K562 (cell line): ENCODE results near the gene SUPT5H. TPM values are rescaled to one million over a fixed set of nuclear protein-coding genes. Genes with fewer than 3 reads are reported as not detected.

ENCODE experiments used
- EHMT2 ChIP-seq: fragments of 450-650 bp; IDR thresholded peaks from 2 replicates; pipeline ENCODE4 v1.6.1; 2018; ENCODE audit warnings: antibody characterized with exemption
- FOXK2 ChIP-seq, 2 experiments: fragments of 450-650 bp; IDR thresholded peaks in 1 of 2; conservative IDR thresholded peaks in 1 of 2; 2 replicates each; pipeline ENCODE4 v1.6.1; 2016; ENCODE audit warnings: low read depth in 2 of 2, mild to moderate bottlenecking in 1 of 2
- JUNB ChIP-seq: fragments of 450-650 bp; formaldehyde crosslinking; conservative IDR thresholded peaks from 2 replicates; pipeline ENCODE4 v1.4.0; 2020; ENCODE audit warnings: mild to moderate bottlenecking
- NCOA2 ChIP-seq, 2 experiments: fragments of 450-650 bp; IDR thresholded peaks; 2 replicates each; pipeline ENCODE4 v1.6.1; 2018; ENCODE audit warnings: mild to moderate bottlenecking in 2 of 2, moderate library complexity in 1 of 2; ENCODE audit not compliant: partially characterized antibody in 2 of 2
- PHTF2 ChIP-seq: fragments of 250-450 bp; sonication (Bioruptor Pico); IDR thresholded peaks from 2 replicates; pipeline ENCODE4 v1.5.0; 2021; ENCODE audit warnings: mild to moderate bottlenecking
- SPI1 ChIP-seq: IDR thresholded peaks from 2 replicates; pipeline ENCODE4 v1.6.1; 2011; ENCODE audit warnings: low read depth, low read length, control low read depth, borderline replicate concordance
- TFE3 ChIP-seq: fragments of 450-650 bp; formaldehyde crosslinking; IDR thresholded peaks from 2 replicates; pipeline ENCODE4 v1.4.0; 2020; ENCODE audit warnings: mild to moderate bottlenecking, mixed read lengths
- THRAP3 ChIP-seq: fragments of 450-650 bp; IDR thresholded peaks from 2 replicates; pipeline ENCODE4 v1.6.1; 2016; ENCODE audit warnings: mild to moderate bottlenecking, inconsistent platforms, borderline replicate concordance
- TRIM25 ChIP-seq: fragments of 450-650 bp; IDR thresholded peaks from 2 replicates; pipeline ENCODE4 v1.7.0; 2016; ENCODE audit warnings: borderline replicate concordance
- YBX1 ChIP-seq: fragments of 450-650 bp; IDR thresholded peaks from 2 replicates; pipeline ENCODE4 v1.7.1; 2016; ENCODE audit warnings: mild to moderate bottlenecking
- ZNF140 ChIP-seq: fragments of 250-450 bp; sonication (Bioruptor Pico); IDR thresholded peaks from 2 replicates; pipeline ENCODE4 v1.8.0; 2021; ENCODE audit warnings: moderate library complexity, mild to moderate bottlenecking, inconsistent platforms
- ZNF316 ChIP-seq: fragments of 450-650 bp; IDR thresholded peaks from 2 replicates; pipeline ENCODE4 v1.6.1; 2016
- ZNF668 ChIP-seq: fragments of 250-450 bp; sonication (Bioruptor Pico); IDR thresholded peaks from 2 replicates; pipeline ENCODE4 v1.8.0; 2022; ENCODE audit warnings: mild to moderate bottlenecking, inconsistent platforms
- polyA plus RNA-seq, 8 experiments: library from polyadenylated mRNA; depleted of rRNA in 4 of 8; stranded (reverse) in 5 of 8; unstranded in 3 of 8; fragments of >200 nt; fragmentation: Nextera tagmentation in 2 of 8; fragmentation: Illumina TruSeq in 1 of 8; extraction: Ambion mirVana in 2 of 8; extraction: Trizol in 1 of 8; gene quantifications; 2 replicates each; pipeline versions ENCODE4 v1.2.1 to v1.2.3, GENCODE V29; 2011 to 2014; ENCODE audit warnings: inconsistent platforms in 1 of 8, missing spikeins in 1 of 8
- total RNA-seq, 7 experiments: library from RNA; depleted of rRNA in 6 of 7; stranded (reverse); fragments of >200 nt in 6 of 7; fragmentation: Illumina TruSeq in 2 of 7; extraction: Trizol in 2 of 7; gene quantifications; 2 replicates each; pipeline versions ENCODE4 v1.2.1 to v1.2.3, GENCODE V29; 2011 to 2021; ENCODE audit warnings: low replicate concordance in 1 of 7
- TF ChIP-seq, protein P1 (sequence below): fragments of 450-650 bp; IDR thresholded peaks from 2 replicates; pipeline ENCODE4 v1.6.1; 2016; ENCODE audit warnings: low read depth
- TF ChIP-seq, protein P2 (sequence below): sonication (generic); formaldehyde crosslinking; IDR thresholded peaks from 2 replicates; pipeline ENCODE4 v1.8.0; 2022; ENCODE audit warnings: mild to moderate bottlenecking, missing genetic modification reagents

The SUPT5H gene
- total and polyA plus RNA-seq, 9 of the 15 experiments (the other 6 are each of a cell fraction or from before 2014, with no cell fraction given): 13.3 to 85.9 (median 35.9) TPM

DNA sequence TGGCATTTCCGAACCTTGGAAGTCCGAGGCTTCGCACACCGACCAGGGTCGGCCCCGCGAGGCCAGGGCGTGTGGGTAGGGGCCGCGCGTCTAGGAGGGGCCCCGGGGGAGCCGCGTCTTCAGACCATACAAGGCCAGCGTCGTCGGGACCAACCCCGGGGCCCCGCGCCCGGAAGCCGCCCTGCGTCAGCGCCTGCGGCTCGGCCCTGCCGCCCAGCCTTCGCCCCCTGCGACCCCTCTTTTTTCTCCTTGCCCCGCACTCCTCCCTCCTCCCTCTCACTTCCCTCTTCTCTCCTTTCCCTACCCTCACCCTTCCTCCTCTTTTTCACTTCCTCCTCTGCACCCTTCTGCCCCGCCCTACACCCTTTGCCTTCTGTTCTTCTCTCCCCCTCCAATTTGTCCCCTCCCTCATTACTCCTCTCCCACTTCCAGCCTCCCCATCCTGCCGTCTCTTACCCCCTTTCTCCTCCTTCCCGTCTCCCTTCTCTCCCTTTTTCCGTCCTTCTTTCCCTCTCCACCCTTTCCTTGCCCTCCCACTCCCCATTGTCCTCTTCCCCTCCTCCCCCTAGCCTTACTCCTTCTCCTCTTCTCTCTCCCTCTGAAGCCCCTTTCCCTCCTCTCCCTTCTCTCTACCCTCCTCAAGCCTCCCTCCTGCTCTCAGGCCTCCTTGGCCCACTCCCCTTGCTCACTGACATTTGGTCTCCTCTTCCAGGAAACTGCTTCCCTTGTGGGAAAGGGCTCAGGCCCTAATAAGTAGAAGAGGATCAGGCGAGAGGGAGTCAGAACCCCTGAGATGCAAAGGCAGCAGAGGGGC is 35.2 kb upstream of the SUPT5H start (continued):
- TF ChIP-seq JUNB (CRISPR knock-in tag): no peak
- TF ChIP-seq NCOA2 (IDR thresholded peaks at IDR 0.05; ENCODE audit: partially characterized antibody in 2 of 2): no peak
- TF ChIP-seq, protein P1, sequence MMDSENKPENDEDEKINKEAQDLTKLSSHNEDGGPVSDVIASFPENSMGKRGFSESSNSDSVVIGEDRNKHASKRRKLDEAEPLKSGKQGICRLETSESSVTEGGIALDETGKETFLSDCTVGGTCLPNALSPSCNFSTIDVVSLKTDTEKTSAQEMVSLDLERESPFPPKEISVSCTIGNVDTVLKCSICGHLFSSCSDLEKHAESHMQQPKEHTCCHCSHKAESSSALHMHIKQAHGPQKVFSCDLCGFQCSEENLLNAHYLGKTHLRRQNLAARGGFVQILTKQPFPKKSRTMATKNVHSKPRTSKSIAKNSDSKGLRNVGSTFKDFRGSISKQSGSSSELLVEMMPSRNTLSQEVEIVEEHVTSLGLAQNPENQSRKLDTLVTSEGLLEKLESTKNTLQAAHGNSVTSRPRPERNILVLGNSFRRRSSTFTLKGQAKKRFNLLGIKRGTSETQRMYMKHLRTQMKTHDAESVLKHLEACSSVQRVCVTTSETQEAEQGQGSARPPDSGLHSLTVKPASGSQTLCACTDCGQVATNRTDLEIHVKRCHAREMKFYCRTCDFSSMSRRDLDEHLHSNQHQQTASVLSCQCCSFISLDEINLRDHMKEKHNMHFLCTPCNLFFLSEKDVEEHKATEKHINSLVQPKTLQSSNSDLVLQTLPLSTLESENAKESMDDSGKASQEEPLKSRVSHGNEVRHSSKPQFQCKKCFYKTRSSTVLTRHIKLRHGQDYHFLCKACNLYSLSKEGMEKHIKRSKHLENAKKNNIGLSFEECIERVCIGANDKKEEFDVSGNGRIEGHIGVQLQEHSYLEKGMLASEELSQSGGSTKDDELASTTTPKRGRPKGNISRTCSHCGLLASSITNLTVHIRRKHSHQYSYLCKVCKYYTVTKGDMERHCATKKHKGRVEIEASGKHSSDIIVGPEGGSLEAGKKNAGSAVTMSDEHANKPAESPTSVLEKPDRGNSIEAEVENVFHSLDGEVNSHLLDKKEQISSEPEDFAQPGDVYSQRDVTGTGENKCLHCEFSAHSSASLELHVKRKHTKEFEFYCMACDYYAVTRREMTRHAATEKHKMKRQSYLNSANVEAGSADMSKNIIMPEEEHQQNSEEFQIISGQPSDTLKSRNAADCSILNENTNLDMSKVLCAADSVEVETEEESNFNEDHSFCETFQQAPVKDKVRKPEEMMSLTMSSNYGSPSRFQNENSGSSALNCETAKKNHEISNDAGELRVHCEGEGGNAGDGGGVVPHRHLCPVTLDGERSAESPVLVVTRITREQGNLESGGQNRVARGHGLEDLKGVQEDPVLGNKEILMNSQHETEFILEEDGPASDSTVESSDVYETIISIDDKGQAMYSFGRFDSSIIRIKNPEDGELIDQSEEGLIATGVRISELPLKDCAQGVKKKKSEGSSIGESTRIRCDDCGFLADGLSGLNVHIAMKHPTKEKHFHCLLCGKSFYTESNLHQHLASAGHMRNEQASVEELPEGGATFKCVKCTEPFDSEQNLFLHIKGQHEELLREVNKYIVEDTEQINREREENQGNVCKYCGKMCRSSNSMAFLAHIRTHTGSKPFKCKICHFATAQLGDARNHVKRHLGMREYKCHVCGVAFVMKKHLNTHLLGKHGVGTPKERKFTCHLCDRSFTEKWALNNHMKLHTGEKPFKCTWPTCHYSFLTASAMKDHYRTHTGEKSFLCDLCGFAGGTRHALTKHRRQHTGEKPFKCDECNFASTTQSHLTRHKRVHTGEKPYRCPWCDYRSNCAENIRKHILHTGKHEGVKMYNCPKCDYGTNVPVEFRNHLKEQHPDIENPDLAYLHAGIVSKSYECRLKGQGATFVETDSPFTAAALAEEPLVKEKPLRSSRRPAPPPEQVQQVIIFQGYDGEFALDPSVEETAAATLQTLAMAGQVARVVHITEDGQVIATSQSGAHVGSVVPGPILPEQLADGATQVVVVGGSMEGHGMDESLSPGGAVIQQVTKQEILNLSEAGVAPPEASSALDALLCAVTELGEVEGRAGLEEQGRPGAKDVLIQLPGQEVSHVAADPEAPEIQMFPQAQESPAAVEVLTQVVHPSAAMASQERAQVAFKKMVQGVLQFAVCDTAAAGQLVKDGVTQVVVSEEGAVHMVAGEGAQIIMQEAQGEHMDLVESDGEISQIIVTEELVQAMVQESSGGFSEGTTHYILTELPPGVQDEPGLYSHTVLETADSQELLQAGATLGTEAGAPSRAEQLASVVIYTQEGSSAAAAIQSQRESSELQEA: peak; percentile 44; the same call in 1 of the 2 replicates
- 0 out of 2 replicates have a peak, but pooled peaks have one; percentile 25 for TF ChIP-seq THRAP3
- peak; percentile 28 to 48; a peak in 1 of 4 replicates for TF ChIP-seq FOXK2 (conservative IDR thresholded peaks at IDR 0.05 in 1 of 2, IDR thresholded peaks at IDR 0.05 in 1 of 2; ENCODE audit: low read depth in 2 of 2)
- peak; percentile 18; the same call in 1 of the 2 replicates for TF ChIP-seq ZNF316
- TF ChIP-seq, protein P2, sequence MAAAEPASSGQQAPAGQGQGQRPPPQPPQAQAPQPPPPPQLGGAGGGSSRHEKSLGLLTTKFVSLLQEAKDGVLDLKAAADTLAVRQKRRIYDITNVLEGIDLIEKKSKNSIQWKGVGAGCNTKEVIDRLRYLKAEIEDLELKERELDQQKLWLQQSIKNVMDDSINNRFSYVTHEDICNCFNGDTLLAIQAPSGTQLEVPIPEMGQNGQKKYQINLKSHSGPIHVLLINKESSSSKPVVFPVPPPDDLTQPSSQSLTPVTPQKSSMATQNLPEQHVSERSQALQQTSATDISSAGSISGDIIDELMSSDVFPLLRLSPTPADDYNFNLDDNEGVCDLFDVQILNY (CRISPR knock-in tag): no peak
- peak; percentile 90; the same call in 1 of the 2 replicates for TF ChIP-seq SPI1
- TF ChIP-seq YBX1: no peak
- peak; percentile 85 for TF ChIP-seq EHMT2
- no peak for TF ChIP-seq PHTF2 (CRISPR knock-in tag)
- TF ChIP-seq ZNF668: peak; percentile 33; the same call in 1 of the 2 replicates
- TF ChIP-seq ZNF140: no peak
- no peak for TF ChIP-seq TFE3 (CRISPR knock-in tag)
- TF ChIP-seq TRIM25: peak; percentile 97; the same call in 1 of the 2 replicates
